AG04450 (cell line): Measurements from ENCODE around the gene DPP4. TPM values are rescaled to one million over a fixed set of nuclear protein-coding genes. Genes with fewer than 3 reads are reported as not detected.

Source experiments
- CTCF ChIA-PET: fragments of 300-600, 350-600 bp; formaldehyde crosslinking; extraction: SDS; loops from one replicate; lab custom pipeline; 2022; ENCODE audit warnings: antibody characterized with exemption, inconsistent platforms; lab: Charles Lee
- POLR2A ChIA-PET: fragments of 350-600 bp; formaldehyde crosslinking; extraction: SDS; loops from one replicate; lab custom pipeline; 2021; ENCODE audit warnings: antibody characterized with exemption, inconsistent platforms; lab: Yijun Ruan, JAX
- DNase-seq: peaks from one replicate; pipeline ENCODE4 v3.0.0-alpha.2; 2011; ENCODE audit warnings: low read depth, low spot score
- H3K27ac ChIP-seq: one replicate; pipeline ENCODE4 v1.5.1; 2012; ENCODE audit warnings: low read depth, low read length, control low read depth
- H3K27me3 ChIP-seq: one replicate; pipeline ENCODE4 v1.6.0; 2012; ENCODE audit warnings: low read length; ENCODE audit not compliant: control insufficient read depth, insufficient read depth
- H3K4me3 ChIP-seq: 2 replicates; pipeline ENCODE4 v1.5.1; 2011; ENCODE audit warnings: mild to moderate bottlenecking, low read depth, low read length, control low read depth
- H3K9me3 ChIP-seq: 2 replicates; pipeline ENCODE4 v1.5.1; 2012; ENCODE audit warnings: low read length; ENCODE audit not compliant: control insufficient read depth, insufficient read depth
- polyA plus RNA-seq: library from polyadenylated mRNA; depleted of rRNA; stranded (reverse); fragments of >200 nt; gene quantifications from 2 replicates; pipeline ENCODE4 v1.2.3, GENCODE V29; 2011
- TF ChIP-seq, protein P1 (sequence below): IDR thresholded peaks from 2 replicates; pipeline ENCODE4 v1.5.1; 2011; ENCODE audit warnings: low read depth, low read length, control low read depth, inconsistent platforms

DPP4 gene
- polyA plus RNA-seq, 1 experiment, result 61.0 TPM

DNA sequence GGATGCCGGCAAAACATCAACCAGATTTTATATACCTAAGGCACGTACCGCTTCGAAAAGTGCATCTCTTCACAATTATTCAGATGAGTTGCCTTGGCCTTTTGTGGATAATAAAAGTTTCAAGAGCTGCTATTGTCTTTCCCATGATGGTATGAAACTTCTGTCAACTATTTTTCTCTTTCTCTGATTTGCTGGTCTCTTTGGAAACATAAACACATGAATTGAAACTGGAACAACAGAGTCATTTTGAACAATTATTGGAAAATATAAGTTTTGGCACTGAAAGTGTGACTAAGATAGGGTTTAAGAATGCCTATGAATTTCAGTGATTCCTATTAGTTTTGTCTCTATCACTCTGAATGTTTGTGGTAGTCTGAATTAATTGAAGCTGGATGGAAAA is 109.9 kb downstream of the DPP4 start:
- Histone ChIP-seq H3K27ac (no peak overlapping the region), H3K27me3 (no peaks in the 10 kb centered on the region), H3K4me3 (no peak overlapping the region), H3K9me3 (no peaks in the 10 kb centered on the region)
- DNase-seq, result no peak
- POLR2A ChIA-PET, result no interaction called here
- TF ChIP-seq, protein P1, sequence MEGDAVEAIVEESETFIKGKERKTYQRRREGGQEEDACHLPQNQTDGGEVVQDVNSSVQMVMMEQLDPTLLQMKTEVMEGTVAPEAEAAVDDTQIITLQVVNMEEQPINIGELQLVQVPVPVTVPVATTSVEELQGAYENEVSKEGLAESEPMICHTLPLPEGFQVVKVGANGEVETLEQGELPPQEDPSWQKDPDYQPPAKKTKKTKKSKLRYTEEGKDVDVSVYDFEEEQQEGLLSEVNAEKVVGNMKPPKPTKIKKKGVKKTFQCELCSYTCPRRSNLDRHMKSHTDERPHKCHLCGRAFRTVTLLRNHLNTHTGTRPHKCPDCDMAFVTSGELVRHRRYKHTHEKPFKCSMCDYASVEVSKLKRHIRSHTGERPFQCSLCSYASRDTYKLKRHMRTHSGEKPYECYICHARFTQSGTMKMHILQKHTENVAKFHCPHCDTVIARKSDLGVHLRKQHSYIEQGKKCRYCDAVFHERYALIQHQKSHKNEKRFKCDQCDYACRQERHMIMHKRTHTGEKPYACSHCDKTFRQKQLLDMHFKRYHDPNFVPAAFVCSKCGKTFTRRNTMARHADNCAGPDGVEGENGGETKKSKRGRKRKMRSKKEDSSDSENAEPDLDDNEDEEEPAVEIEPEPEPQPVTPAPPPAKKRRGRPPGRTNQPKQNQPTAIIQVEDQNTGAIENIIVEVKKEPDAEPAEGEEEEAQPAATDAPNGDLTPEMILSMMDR, result no peak
- CTCF ChIA-PET, result no interaction called here

DNA sequence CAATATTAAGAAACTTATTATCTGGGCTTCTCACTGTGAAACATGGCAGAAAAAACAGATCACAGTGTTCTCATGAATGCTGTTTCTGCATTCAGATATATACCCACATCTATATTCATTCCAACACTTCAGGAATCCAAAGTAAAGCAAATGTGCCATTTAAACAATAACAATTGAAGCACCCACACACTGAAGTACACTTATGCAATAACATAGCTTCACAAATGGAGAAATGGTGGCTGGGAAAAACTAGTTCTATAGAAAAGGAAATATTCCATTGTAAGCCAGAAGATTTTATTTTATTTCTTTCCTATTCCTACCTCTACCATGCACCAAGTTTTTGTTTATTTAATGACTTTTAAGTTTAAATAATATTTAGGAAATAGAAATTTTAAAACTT is 111.9 kb downstream of the DPP4 start:
- POLR2A ChIA-PET, result no interaction called here
- TF ChIP-seq, protein P1, result no peak
- Histone ChIP-seq H3K9me3 (no peaks in the 10 kb centered on the region), H3K4me3 (no peak overlapping the region), H3K27me3 (no peaks in the 10 kb centered on the region), H3K27ac (no peak overlapping the region)
- DNase-seq, result no peak
- CTCF ChIA-PET, result no interaction called here

DNA sequence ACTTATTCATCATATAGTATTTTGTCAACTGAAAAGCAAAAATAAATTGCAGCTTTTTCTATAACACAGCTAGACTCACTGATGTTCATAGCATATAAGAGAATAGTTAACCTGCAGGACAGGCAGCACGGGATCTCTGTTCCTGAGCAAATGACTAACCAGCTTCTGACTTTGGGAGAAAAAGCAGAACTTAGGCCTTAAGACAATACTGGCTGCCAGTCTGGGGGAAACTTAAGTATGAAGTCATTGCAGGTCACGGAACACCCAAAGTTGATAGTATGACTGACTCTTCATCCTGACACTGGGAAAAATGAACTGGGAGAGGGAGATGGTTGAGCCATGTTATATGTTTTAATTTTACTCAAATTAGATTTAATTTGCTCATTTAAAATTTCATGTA is 113.0 kb downstream of the DPP4 start:
- no peak for DNase-seq
- CTCF ChIA-PET, result no interaction called here
- TF ChIP-seq, protein P1, result no peak
- no peaks in the 10 kb centered on the region for H3K27me3 ChIP-seq
- H3K27ac ChIP-seq, result no peak overlapping the region
- H3K9me3 ChIP-seq, result no peaks in the 10 kb centered on the region
- H3K4me3 ChIP-seq, result no peak overlapping the region
- POLR2A ChIA-PET, result no interaction called here

DNA sequence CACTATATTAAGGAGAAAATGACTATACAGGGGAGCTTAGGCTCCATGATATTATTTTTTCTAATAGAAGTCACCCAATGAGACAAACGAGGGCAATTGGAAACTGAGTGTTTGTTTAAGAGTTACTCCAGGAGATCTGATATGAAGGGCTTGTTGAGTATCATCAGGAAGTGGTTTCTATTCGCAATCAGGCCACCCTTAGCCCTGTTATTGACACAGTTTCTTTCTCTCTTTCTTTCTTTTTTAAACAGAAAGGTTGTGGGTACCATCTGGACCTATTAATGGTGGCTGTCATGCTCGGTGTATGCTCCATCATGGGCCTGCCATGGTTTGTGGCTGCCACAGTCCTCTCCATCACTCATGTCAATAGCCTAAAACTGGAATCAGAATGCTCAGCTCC is 117.3 kb downstream of the DPP4 start:
- H3K27me3 ChIP-seq, result no peaks in the 10 kb centered on the region
- POLR2A ChIA-PET, result no interaction called here

DNA sequence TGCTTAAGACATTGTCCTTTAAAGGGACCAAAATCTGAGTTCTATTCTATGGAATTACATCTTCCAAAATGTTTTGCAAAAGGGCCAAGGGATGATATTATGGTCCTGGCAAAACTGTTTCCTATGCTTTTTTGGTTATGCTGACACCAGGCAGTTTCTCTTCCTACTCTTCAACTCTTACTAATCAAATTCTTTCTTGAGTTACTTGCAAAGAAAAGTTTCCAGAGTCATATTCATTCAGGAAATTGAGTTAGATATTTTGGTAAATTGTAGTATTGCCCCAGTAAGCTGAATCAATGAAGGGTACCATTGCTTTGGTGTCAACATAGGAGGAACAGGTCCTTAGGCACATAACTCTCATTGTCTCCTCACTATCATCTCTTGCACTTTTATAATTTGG is 118.8 kb downstream of the DPP4 start:
- ChIA-PET CTCF (interaction anchor here (1.9 kb wide), 1 partner anchor 368 kb away, joined by 5 read pairs; no protein-coding TSS in a partner anchor), POLR2A (no interaction called here)
- DNase-seq, result no peak
- H3K27ac ChIP-seq, result no peak overlapping the region
- H3K9me3 ChIP-seq, result no peaks in the 10 kb centered on the region
- H3K4me3 ChIP-seq, result no peak overlapping the region
- H3K27me3 ChIP-seq, result no peaks in the 10 kb centered on the region
- TF ChIP-seq, protein P1, result no peak

More for the DNA sequence above, 117.3 kb downstream of the DPP4 start:
- no peak for DNase-seq
- Histone ChIP-seq H3K9me3 (no peaks in the 10 kb centered on the region), H3K27ac (no peak overlapping the region), H3K4me3 (no peak overlapping the region)
- CTCF ChIA-PET, result interaction anchor here (1.2 to 1.9 kb wide), 2 partner anchors 370 kb away, joined by 4 to 5 read pairs; no protein-coding TSS in a partner anchor
- TF ChIP-seq, protein P1, result no peak
